Ascending aorta (tissue), 2 donors: ENCODE results near the gene FGD2. TPM values are rescaled to one million over a fixed set of nuclear protein-coding genes. Genes with fewer than 3 reads are reported as not detected.

Experiments
- DNase-seq, 2 donors: peaks; one replicate each; pipeline ENCODE4 v3.0.0-alpha.2; 2019; ENCODE audit warnings: low spot score in 2 of 2
- H3K27ac ChIP-seq, 2 donors: fragments of 200-600 bp; sonication (generic); one replicate each; pipeline ENCODE4 v1.5.1; 2016 to 2017; ENCODE audit warnings: mild to moderate bottlenecking in 1 of 2
- H3K27me3 ChIP-seq: fragments of 200-600 bp; sonication (generic); one replicate; pipeline ENCODE4 v1.5.1; 2017
- H3K36me3 ChIP-seq, 2 donors: fragments of 200-600 bp; sonication (generic); one replicate each; pipeline ENCODE4 v1.5.1; 2016
- H3K4me1 ChIP-seq, 2 donors: fragments of 200-600 bp; sonication (generic); one replicate each; pipeline ENCODE4 v1.5.1; 2016 to 2017; ENCODE audit warnings: mild to moderate bottlenecking in 1 of 2
- H3K4me3 ChIP-seq, 2 donors: fragments of 200-600 bp; sonication (generic); one replicate each; pipeline ENCODE4 v1.5.1; 2016 to 2017; ENCODE audit warnings: mild to moderate bottlenecking in 1 of 2
- H3K9me3 ChIP-seq, 2 donors: fragments of 200-600 bp; sonication (generic); one replicate each; pipeline ENCODE4 v1.5.1; 2016
- intact Hi-C: fragments of 100-400 bp; cut with DNase I; formaldehyde crosslinking; loops from one replicate; pipeline ENCODE4 v1.15.1; 2023
- total RNA-seq: library from RNA; depleted of rRNA; stranded (reverse); fragments of >200 nt; gene quantifications from one replicate; pipeline ENCODE4 v1.1.0, GENCODE V29; 2016
- TF ChIP-seq, protein P1 (sequence below), 3 experiments: fragments of 200-600 bp in 2 of 3; fragments of 450-650 bp in 1 of 3; sonication (generic) in 2 of 3; IDR thresholded peaks; one replicate each; pipeline ENCODE4 v1.5.1; 2016 to 2019; ENCODE audit warnings: antibody characterized with exemption in 3 of 3, mild to moderate bottlenecking in 1 of 3, moderate library complexity in 1 of 3

FGD2 gene, protein sequence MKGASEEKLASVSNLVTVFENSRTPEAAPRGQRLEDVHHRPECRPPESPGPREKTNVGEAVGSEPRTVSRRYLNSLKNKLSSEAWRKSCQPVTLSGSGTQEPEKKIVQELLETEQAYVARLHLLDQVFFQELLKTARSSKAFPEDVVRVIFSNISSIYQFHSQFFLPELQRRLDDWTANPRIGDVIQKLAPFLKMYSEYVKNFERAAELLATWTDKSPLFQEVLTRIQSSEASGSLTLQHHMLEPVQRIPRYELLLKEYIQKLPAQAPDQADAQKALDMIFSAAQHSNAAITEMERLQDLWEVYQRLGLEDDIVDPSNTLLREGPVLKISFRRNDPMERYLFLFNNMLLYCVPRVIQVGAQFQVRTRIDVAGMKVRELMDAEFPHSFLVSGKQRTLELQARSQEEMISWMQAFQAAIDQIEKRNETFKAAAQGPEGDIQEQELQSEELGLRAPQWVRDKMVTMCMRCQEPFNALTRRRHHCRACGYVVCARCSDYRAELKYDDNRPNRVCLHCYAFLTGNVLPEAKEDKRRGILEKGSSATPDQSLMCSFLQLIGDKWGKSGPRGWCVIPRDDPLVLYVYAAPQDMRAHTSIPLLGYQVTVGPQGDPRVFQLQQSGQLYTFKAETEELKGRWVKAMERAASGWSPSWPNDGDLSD
- total RNA-seq: 49.4 TPM

DNA sequence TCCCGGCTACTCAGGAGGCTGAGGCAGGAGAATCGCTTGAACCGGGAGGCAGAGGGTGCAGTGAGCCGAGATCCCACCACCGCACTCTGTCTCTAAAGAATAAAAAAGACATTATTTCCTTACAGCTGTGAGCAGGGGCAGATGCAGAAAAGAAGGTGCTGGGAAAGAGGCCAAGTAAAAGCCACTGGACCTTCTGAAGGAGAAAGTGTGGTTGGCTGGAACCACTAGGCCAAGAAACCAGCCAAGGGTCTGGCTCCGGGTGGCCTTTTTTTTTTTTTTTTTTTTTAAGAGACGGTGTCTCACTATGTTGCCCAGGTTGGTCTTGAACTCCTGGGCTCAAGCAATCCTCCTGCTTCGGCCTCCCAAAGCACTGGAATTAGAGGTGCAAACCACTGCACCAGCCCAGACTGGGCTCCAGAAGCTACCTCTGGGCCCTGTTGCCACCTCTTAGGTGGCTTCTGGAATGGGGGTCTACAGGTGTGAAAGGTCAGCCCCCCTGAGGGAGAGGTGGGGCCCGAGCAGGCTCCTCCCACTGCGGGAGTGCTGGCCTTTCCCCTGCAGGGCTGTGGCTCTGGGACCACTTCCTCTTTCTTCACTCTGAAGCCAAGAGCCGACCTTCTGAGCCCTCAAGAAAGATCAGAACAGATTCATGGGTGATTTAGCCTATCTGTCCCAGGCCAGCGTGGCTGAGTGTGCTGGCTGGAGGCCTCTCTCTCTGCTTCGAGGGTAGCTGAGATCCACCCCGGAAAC, at the start of gene FGD2:
FGD2 (plus strand) TSS at position 595 of the 750 bp plus-strand sequence. CDS start 163 bp downstream, outside the sequence.
- no peaks in the 10 kb centered on the region for H3K27me3 ChIP-seq
- DNase-seq: no peak
- no peaks in the 10 kb centered on the region for H3K9me3 ChIP-seq
- H3K36me3 ChIP-seq: no peaks in the 10 kb centered on the region
- TF ChIP-seq, protein P1, sequence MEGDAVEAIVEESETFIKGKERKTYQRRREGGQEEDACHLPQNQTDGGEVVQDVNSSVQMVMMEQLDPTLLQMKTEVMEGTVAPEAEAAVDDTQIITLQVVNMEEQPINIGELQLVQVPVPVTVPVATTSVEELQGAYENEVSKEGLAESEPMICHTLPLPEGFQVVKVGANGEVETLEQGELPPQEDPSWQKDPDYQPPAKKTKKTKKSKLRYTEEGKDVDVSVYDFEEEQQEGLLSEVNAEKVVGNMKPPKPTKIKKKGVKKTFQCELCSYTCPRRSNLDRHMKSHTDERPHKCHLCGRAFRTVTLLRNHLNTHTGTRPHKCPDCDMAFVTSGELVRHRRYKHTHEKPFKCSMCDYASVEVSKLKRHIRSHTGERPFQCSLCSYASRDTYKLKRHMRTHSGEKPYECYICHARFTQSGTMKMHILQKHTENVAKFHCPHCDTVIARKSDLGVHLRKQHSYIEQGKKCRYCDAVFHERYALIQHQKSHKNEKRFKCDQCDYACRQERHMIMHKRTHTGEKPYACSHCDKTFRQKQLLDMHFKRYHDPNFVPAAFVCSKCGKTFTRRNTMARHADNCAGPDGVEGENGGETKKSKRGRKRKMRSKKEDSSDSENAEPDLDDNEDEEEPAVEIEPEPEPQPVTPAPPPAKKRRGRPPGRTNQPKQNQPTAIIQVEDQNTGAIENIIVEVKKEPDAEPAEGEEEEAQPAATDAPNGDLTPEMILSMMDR (IDR thresholded peaks at IDR 0.05): no peak
- H3K4me3 ChIP-seq: peak within 1 kb of the TSS; percentile 6 to 50
- no peak within 1 kb of the TSS for H3K27ac ChIP-seq
- intact Hi-C loops: no loop called here
- H3K4me1 ChIP-seq: no peaks in the 10 kb centered on the region

DNA sequence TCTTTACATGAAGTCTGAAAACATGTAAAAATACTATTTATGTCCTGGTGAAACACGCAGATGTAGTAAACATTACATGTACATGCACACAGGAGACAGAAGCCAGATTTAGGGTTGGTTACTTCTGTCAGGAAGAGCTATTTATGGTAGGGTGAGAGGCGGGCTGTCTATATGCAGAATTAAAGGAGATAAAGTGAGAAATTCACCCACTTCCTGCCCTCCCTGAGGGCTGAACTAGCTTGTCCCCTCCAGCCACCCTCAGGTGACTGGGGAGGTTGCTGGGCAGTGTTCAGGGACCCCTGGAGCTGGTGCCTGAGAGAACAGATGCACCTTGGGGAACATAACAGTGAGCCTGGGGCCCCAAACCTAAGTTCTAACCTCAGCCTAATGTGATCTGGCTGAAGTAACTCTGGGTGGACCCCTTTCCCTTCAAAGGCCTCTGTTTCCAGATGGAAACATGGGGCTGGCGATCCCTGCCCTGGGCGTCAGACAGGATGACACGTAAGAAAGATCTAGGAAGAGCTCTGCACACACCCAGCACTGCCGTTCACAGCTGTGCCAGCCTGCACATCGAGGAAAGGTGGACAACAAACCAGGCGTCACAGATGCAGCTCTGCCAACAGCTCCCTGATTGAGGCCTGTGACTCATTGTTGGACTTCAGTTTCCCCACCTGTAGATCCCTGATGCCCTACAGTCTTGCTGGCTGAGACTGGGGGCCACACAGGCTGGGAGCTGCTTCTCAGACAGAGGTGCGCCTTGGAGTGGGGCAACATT, 49.6 kb upstream of the FGD2 start:
- Histone ChIP-seq H3K4me3 (no peak overlapping the region), H3K27ac (no peak overlapping the region), H3K27me3 (no peaks in the 10 kb centered on the region), H3K4me1 (peaks cover 0 to 3% of the 10 kb centered on the region in 2 donors), H3K9me3 (no peaks in the 10 kb centered on the region), H3K36me3 (no peaks in the 10 kb centered on the region)
- TF ChIP-seq, protein P1 (IDR thresholded peaks at IDR 0.05): no peak
- intact Hi-C loops: no loop called here
- peak in 1 of 2 donors; percentile 61 for DNase-seq

GRCh38 chr6:36956446-36956820, 49.0 kb upstream of the FGD2 start:
- Histone ChIP-seq H3K4me1 (peaks cover 0 to 3% of the 10 kb centered on the region in 2 donors), H3K9me3 (no peaks in the 10 kb centered on the region), H3K36me3 (no peaks in the 10 kb centered on the region), H3K4me3 (no peak overlapping the region), H3K27ac (no peak overlapping the region), H3K27me3 (no peaks in the 10 kb centered on the region)
- intact Hi-C loops: no loop called here
- DNase-seq: no peak
- TF ChIP-seq, protein P1 (IDR thresholded peaks at IDR 0.05): no peak

- intact Hi-C loops: no loop called here
Measured at GRCh38 chr6:36957773-36958271, 47.6 kb upstream of the FGD2 start.

More at GRCh38 chr6:36957773-36958271, 47.6 kb upstream of the FGD2 start:
- Histone ChIP-seq H3K27ac (no peak overlapping the region), H3K4me1 (peaks cover 0 to 3% of the 10 kb centered on the region in 2 donors), H3K27me3 (no peaks in the 10 kb centered on the region), H3K4me3 (no peak overlapping the region), H3K36me3 (no peaks in the 10 kb centered on the region), H3K9me3 (no peaks in the 10 kb centered on the region)
- DNase-seq: no peak
- TF ChIP-seq, protein P1 (IDR thresholded peaks at IDR 0.05): no peak
